AG04449 (cell line): ENCODE results near the gene MYRIP.
"Not testable (repeated sequence)": the region's sequence is repeated elsewhere in the genome, so short reads cannot be mapped to it uniquely, and the experiment has no call there.

Source experiments
- CTCF ChIA-PET: fragments of 350-600 bp; formaldehyde crosslinking; extraction: SDS; loops from one replicate; lab custom pipeline; 2021; ENCODE audit warnings: antibody characterized with exemption; lab: Yijun Ruan, JAX
- POLR2A ChIA-PET: fragments of 400-600, 350-600 bp; formaldehyde crosslinking; extraction: SDS; loops from one replicate; lab custom pipeline; 2020; ENCODE audit warnings: antibody characterized with exemption, inconsistent platforms; lab: Yijun Ruan, JAX
- DNase-seq: peaks from one replicate; pipeline ENCODE4 v3.0.0-alpha.2; 2010; ENCODE audit warnings: low read depth, low spot score
- H3K4me3 ChIP-seq: 2 replicates; pipeline ENCODE4 v1.5.1; 2011; ENCODE audit warnings: low read depth, mild to moderate bottlenecking, control low read depth, low read length
- TF ChIP-seq, protein P1 (sequence below): IDR thresholded peaks from one replicate; pipeline ENCODE4 v1.5.1; 2011; ENCODE audit warnings: mild to moderate bottlenecking, moderate library complexity, low read length, control low read depth, inconsistent platforms; ENCODE audit not compliant: insufficient read depth; ENCODE audit errors: missing control alignments

MYRIP gene

DNA sequence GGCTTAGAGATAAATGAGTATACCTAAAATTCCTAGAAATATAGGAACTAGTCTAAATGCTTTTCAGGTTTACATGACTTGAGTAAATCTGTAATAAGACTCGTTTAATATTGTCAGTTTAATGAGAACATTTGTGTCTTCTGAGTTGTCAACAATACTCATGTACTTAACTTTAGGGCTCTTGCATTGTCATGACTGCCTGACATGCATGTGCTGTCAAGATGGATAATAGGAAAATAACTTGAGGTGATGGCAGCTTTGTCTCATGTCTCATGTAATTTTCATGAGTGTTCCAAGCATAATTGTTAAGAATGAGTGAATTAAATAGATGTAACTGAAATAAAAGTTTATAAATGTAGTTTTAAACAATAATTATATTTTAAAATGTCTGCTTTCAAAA, 455.0 kb downstream of the MYRIP start:
- POLR2A ChIA-PET, result no interaction called here
- CTCF ChIA-PET, result no interaction called here

DNA sequence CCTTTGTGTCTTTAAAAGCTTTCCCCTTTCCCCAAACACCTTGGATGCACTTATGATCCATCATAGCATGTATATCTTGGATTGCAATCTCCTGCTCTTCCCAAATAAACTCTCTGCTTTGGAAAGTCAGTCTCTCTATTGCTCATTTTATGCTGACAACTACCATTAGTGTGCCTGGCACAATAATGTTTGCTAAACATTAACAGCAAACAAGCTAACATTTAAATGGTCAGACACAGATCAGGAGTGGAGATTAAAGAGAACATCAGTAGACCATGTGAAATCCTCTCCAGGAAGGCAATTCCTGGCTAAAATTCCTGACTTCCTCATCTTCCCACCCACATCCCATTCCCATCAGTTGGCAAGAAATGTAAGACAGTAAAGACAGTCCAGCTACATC, 455.8 kb downstream of the MYRIP start:
- POLR2A ChIA-PET, result no interaction called here
- CTCF ChIA-PET, result interaction anchor here (1.6 kb wide), 1 partner anchor 74 kb away, joined by 3 read pairs; no protein-coding TSS in a partner anchor
- TF ChIP-seq, protein P1, sequence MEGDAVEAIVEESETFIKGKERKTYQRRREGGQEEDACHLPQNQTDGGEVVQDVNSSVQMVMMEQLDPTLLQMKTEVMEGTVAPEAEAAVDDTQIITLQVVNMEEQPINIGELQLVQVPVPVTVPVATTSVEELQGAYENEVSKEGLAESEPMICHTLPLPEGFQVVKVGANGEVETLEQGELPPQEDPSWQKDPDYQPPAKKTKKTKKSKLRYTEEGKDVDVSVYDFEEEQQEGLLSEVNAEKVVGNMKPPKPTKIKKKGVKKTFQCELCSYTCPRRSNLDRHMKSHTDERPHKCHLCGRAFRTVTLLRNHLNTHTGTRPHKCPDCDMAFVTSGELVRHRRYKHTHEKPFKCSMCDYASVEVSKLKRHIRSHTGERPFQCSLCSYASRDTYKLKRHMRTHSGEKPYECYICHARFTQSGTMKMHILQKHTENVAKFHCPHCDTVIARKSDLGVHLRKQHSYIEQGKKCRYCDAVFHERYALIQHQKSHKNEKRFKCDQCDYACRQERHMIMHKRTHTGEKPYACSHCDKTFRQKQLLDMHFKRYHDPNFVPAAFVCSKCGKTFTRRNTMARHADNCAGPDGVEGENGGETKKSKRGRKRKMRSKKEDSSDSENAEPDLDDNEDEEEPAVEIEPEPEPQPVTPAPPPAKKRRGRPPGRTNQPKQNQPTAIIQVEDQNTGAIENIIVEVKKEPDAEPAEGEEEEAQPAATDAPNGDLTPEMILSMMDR, result no peak
- DNase-seq, result no peak
- no peak overlapping the region for H3K4me3 ChIP-seq

More for the DNA sequence above, 455.0 kb downstream of the MYRIP start:
- no peak overlapping the region for H3K4me3 ChIP-seq
- TF ChIP-seq, protein P1, result no peak
- DNase-seq, result no peak

DNA sequence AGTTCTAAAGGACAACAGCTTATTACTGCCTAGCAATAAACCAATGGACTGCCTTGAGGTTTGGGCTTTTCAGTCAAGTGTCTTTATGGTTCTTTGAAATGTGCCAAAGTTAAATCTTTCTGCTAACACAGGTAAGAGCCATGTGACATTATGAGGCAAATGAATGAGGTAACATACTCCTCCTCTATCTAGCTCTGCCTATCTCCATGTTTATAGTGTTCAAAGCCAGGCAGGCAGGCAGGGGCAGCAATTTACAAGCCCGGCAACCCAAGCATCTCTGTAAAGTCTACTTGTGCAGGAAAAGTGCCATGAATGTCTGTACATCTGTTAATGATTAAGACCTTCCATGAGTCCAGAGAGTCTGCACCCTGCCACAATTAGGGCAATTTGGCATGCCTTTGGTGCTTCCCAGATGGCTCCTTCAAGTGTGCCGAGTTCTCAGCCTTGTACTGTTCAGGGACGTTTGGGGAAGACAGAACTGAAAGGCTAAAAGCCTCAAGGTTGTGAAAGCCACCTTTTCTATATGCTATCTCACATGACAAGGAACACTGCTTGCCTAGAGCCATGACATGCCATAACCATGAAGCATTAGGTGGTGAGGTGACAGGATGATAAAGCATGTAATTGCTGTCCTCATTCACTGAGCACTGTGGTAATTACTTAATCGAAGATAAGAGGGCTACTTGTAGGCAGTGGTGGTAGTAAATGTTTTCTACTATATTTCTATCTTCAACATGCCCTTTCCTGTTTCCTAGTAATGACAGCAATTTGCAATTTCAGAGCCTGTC, 458.7 kb downstream of the MYRIP start:
- TF ChIP-seq, protein P1, result no peak
- no peak for DNase-seq
- no peak overlapping the region for H3K4me3 ChIP-seq
- ChIA-PET CTCF (no interaction called here), POLR2A (no interaction called here)

DNA sequence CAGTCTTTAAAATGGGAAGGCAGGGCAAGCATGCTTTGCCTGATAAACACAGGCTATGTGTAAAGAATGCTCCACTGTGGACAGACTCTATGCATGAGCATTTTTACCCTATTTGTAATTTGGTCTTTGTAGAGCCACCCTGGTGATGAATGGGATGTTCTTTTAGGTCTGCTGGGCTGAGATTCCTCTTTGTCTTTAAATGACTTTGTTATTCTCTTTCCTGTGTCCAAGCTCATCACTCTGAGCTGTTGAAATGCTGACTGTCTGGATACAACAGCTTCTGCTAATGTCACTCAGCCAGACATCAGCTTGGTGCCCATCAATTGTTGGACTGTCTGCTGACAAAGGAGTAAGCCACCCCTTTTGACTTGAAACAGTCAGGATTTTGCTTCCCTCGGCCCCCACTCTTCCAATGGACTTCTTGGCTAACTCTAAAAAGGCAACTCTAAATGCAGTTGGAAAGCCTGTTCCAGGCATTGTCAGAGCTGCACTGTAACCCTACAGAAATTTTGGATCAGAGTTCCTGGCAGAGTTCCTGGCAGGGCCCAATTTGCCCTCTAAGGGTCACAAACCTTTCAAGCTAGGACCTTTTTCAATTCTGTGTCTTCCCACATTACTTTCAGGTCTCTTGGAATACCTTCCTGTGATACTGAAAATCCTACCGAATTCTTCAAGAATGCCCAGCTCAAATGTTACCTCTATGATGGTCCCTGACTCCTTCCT, 459.6 kb downstream of the MYRIP start:
- ChIA-PET CTCF (no interaction called here), POLR2A (no interaction called here)

DNA sequence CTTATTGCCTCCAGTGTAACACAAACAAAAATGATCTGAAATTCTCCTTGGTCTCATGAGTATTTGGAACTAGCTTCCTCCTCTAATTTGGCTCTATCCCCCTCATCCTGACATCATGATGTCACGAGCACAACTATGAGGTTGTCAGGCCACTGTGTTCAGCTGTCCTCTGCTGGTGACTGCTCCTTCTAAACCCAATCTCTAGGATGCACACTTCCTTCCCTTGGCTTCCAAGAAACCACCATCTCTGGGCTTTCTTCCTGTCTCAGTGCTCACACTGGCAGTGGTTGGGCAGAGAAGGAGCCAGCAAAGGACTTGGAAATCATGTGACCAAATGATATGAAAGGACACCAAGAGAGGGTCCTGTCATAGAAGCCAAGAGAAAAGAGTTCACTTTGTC, 469.4 kb downstream of the MYRIP start:
- CTCF ChIA-PET, result no interaction called here
- POLR2A ChIA-PET, result no interaction called here
- TF ChIP-seq, protein P1, result no peak
- no peak overlapping the region for H3K4me3 ChIP-seq
- no peak for DNase-seq

More for the DNA sequence above, 459.6 kb downstream of the MYRIP start:
- H3K4me3 ChIP-seq, result no peak overlapping the region
- TF ChIP-seq, protein P1, result no peak
- DNase-seq, result no peak

DNA sequence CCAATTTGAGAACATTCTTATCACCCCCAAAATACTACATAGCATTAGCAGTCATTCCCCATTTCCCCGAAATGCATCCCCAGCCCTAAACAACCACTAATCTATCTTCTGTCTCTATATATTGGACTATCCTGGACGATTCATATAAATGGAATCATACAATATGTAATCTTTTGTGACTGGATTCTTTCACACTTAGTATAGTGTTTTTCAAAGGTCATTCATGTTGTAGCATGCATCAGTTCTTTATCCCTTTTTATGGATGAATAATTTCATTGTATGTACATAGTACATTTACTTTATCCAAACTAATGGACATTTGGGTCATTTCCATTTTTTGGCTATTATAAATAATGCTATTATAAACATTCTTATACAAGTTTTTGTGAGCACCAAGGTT, 472.6 kb downstream of the MYRIP start:
- TF ChIP-seq, protein P1, result no peak
- no peak for DNase-seq
- POLR2A ChIA-PET, result no interaction called here
- CTCF ChIA-PET, result no interaction called here
- no peak overlapping the region for H3K4me3 ChIP-seq

DNA sequence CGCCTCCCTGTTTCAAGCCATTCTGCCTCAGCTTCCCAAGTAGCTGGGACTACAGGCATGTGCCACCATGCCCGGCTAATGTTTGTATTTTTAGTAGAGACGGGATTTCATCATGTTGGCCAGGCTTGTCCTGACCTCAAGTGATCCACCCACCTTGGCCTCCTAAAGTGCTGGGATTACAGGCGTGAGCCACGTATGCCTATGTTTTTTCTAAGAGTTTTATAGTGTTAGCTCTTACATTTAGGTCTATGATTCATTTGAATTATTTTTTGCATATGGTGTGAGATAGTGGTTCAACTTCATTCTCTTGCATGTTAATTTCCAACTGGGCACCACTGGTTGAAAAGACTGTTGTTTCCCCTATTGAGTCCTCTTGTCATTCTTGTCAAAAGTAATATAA, 473.6 kb downstream of the MYRIP start:
- CTCF ChIA-PET, DNase-seq, H3K4me3 ChIP-seq, POLR2A ChIA-PET: not testable (repeated sequence)
